NCI-H2196 (cell line): ENCODE data around the gene ABLIM1.
"Not testable (repeated sequence)": the region's sequence is repeated elsewhere in the genome, so short reads cannot be mapped to it uniquely, and the experiment has no call there.

ENCODE experiments used
- DNase-seq: peaks from one replicate; lab custom pipeline; 2025; ENCODE audit not compliant: unreplicated experiment; lab: John Stamatoyannopoulos, UW

The ABLIM1 gene

GRCh38 chr10:114658175-114658574 lies at the start of gene ABLIM1:
ABLIM1 (minus strand) TSS chr10:114658275; CDS start chr10:114658200, 75 bp downstream.
- DNase-seq = no peak

GRCh38 chr10:114706458-114707055 lies 48.5 kb upstream of the ABLIM1 start:
- DNase-seq = no peak

DNA sequence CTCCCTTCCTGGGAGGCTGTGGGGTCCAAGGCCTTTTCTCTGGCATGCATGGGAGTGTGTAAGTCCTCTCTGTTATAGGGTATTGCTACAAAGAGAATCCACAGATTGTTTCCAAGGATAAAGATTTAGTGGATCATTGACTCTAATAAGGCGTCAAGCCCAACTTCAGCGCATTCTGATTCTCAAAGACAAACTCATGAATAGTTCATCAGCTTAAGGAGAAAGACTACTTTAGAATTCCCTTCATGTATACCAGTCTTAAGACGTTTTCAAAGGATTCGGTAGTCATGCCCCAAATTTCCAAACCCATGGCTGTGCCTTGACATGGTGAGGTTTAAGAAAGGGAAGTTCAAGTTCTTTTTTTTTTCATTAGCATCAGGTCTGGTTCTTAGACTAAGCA lies 46.6 kb upstream of the ABLIM1 start:
- no peak for DNase-seq

- no peak for DNase-seq
Measured at GRCh38 chr10:114703377-114704107, 45.5 kb upstream of the ABLIM1 start.

GRCh38 chr10:114698271-114699061 lies 40.4 kb upstream of the ABLIM1 start:
- DNase-seq = no peak

DNA sequence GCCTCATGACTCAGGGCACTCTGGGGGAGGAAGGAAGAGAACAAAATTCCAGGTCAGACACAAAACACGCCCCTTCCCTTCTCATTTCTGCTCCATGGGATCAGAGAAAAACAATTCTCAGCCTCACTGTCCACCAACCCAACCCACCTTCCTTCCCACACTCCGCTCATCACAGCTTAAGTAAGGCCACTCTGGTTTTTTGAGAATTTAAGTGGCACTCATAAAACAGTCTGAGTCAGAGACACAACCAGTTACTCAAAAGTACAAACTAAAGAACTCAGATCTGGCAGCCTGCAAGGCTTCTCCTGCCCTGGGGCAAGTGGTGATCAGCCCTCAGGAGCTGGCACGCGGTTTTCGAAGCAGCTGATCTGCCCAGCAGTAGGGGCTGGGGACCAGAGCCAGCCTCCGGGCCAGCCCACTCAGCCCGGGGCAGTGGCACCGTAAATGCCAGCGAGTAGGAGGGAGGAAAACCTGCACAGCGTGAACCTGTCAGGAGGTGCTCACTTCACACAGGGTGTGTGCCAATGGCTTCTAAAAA lies 39.1 kb upstream of the ABLIM1 start:
- DNase-seq = no peak

GRCh38 chr10:114696301-114696700 lies 38.2 kb upstream of the ABLIM1 start:
- DNase-seq = not testable (repeated sequence)

GRCh38 chr10:114694752-114695151 lies 36.7 kb upstream of the ABLIM1 start:
- DNase-seq = no peak

- DNase-seq = no peak
Measured at GRCh38 chr10:114694062-114694461, 36.0 kb upstream of the ABLIM1 start.

DNA sequence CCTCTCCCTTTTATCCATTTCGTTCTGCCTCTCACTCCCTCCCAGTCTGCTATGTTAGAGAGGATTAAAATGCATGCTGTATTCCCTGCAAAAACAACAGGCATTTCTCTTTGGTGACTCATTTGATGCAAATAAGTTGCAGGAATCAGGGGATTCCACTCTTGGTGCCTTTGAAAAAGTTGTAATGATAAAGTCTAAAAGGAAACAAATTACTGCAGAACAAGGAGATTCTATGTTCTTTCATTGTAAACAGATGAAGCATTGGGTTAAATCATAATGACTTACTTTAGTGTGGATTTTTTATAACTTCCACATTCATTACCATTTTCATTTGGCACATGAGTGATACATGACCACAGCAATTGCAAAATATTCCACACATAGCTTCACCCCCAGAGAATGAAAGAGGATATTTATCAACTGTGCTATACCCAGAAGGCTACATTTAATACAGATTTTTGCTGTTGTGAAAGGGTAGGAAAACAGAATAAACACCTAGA lies 33.4 kb upstream of the ABLIM1 start:
- DNase-seq = no peak

GRCh38 chr10:114688786-114689185 lies 30.7 kb upstream of the ABLIM1 start:
- no peak for DNase-seq

DNA sequence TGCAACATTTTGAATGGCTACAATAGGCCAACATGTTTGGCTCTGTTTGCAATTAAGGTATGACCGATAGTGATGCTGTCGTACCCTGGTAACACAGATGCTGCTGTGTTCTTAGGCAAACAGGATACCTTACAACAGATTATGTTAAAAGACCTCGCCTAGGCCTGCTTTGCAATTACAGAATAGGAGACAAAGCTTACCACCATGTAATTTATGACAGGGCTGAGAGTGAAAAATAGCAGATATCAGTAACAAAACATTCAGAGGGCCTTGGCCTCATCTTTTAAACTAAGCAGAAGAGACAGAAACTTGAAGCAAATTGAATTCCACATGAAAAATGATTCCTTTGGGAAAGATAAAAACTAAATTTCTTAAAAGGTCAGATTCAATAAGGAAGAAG lies 29.4 kb upstream of the ABLIM1 start:
- no peak for DNase-seq

GRCh38 chr10:114686013-114686412 lies 27.9 kb upstream of the ABLIM1 start:
- DNase-seq = no peak

DNA sequence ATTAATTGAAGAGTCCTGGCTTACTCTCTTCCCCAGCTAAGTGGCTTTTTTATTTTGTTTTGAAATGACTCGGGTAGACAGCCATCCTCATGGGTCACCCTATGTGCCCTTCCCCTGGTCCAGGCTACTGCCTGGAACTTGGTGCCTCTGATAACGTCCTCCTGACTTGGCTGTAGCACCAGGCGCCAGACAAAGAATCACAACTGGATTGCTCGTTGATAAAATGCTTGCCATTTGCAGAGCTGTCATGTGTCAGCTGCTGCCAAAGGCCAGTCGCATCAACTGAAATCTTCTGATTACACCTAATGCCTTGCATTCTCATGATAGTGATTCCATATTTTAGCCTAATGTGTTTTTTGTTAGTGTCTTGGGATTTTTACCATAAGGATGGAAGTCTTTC lies 27.4 kb upstream of the ABLIM1 start:
- no peak for DNase-seq

GRCh38 chr10:114684822-114685209 lies 26.7 kb upstream of the ABLIM1 start:
- no peak for DNase-seq

DNA sequence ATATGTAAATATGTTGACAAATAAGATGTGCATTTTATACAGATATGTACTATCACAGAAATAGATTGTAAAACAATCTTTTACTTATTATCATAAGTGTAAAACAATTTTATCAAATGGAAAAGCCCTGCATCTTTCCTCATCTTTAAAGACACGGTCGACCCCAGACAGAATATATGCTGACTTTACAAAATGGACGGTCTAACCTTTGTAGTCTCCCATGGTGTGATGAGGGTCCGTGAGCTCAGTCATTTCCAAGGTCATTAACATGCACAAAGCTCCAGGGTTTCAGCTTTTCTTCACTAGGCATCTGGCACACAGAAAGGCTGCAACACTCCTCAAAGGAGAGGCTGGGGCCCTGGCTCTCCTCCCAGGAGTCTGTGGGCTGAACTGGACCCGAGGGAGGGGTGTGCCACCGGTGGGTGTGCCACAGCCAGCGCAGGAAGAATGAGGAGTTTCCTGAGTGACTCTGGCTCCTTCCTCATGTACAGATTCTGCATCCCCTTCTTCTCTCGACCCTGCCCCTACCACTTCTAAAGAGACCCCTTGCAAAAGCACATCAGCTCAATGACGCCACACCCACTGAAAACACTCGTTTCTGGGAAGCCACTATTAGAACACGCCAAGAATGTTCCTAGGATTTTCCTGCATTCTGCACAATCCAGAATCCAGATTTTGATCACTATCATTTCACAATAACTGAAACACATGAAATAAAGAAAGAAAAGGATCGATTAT lies 26.2 kb upstream of the ABLIM1 start:
- no peak for DNase-seq

GRCh38 chr10:114683593-114683992 lies 25.5 kb upstream of the ABLIM1 start:
- no peak for DNase-seq

GRCh38 chr10:114683162-114683561 lies 25.1 kb upstream of the ABLIM1 start:
- no peak for DNase-seq

DNA sequence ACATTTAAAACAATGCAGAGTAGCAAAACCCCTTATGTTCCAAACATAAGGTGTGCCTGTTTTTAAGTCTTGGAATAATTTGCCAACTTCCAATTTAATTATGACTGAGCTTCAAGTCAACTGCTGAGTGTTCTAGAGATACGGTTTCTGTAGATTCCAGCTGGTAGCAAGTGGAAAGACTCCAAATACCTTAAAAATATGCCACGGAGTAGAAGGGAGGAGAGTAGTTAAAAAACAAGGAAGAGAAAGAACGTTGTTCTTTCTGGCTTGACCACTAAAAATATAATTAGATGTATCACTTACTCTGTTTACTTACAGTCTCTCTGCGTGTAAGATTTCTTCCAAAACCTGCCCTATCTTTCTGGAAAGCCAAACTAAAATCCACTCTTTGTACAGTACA lies 24.5 kb upstream of the ABLIM1 start:
- DNase-seq = no peak

GRCh38 chr10:114682121-114682520 lies 24.0 kb upstream of the ABLIM1 start:
- DNase-seq = no peak

GRCh38 chr10:114681542-114681941 lies 23.5 kb upstream of the ABLIM1 start:
- no peak for DNase-seq
